HepG2 (cell line): ENCODE data around the gene NCBP1. TPM values are rescaled to one million over a fixed set of nuclear protein-coding genes. Genes with fewer than 3 reads are reported as not detected.

Source experiments
- ATAC-seq: fragments of 200-7000 bp; cut with Tn5 transposase; 3 replicates; pipeline ENCODE4 v1.9.1; 2020; ENCODE audit warnings: mild to moderate bottlenecking, moderate library complexity
- BruUV-seq: library from RNA; stranded (reverse); fragments of 400-500 nt; replicated peaks from 2 replicates; lab custom pipeline; 2021; lab: Mats Ljungman, UMichigan
- CTCF ChIA-PET: fragments of 300-600 bp; formaldehyde crosslinking; extraction: SDS; loops from one replicate; lab custom pipeline; 2021; ENCODE audit warnings: low total read pairs, inconsistent platforms, low intra/inter-chr PET ratio; lab: Yijun Ruan, JAX
- POLR2A ChIA-PET: fragments of 350-600 bp; sonication (Branson Sonifier 250); formaldehyde crosslinking; loops from one replicate; lab custom pipeline; 2020; ENCODE audit warnings: antibody characterized with exemption, inconsistent platforms; lab: Yijun Ruan, JAX
- DNase-seq: peaks from one replicate; pipeline ENCODE4 v3.0.0-alpha.2; 2015; ENCODE audit warnings: low spot score
- FAIRE-seq: peaks from 3 replicates; lab custom pipeline; 2011; peaks lifted over from hg19 to GRCh38; lab: Jason Lieb, UNC
- H2AFZ ChIP-seq: one replicate; pipeline ENCODE4 v1.6.1; 2011; ENCODE audit warnings: low read length, inconsistent platforms
- H3K27ac ChIP-seq: fragments of 300-600 bp; 3 replicates; pipeline ENCODE4 v1.8.0; 2011; ENCODE audit warnings: mixed run types, mild to moderate bottlenecking, mixed read lengths, low read length, inconsistent platforms; ENCODE audit not compliant: insufficient read depth; ENCODE audit errors: extremely low read length
- H3K27me3 ChIP-seq, 2 experiments: fragments of 200-600 bp in 1 of 2; 2 replicates in 1 of 2; 3 replicates in 1 of 2; pipeline versions ENCODE4 v1.6.0 to v1.8.0; 2011; ENCODE audit warnings: low read length in 2 of 2, mild to moderate bottlenecking in 2 of 2, moderate library complexity in 2 of 2, inconsistent platforms in 1 of 2; ENCODE audit not compliant: insufficient read depth in 2 of 2, control insufficient read depth in 1 of 2
- H3K36me3 ChIP-seq, 2 experiments: fragments of 200-600 bp in 1 of 2; replicated peaks in 1 of 2; 2 replicates in 1 of 2; 3 replicates in 1 of 2; pipeline versions ENCODE4 v1.5.1 to v1.8.0; 2011; ENCODE audit warnings: low read length in 2 of 2, inconsistent platforms in 1 of 2; ENCODE audit not compliant: insufficient read depth in 2 of 2, control insufficient read depth in 1 of 2
- H3K4me1 ChIP-seq: 2 replicates; pipeline ENCODE4 v1.5.1; 2012; ENCODE audit warnings: low read length, inconsistent platforms; ENCODE audit not compliant: insufficient read depth
- H3K4me2 ChIP-seq: 2 replicates; pipeline ENCODE4 v1.6.0; 2011; ENCODE audit warnings: low read depth, low read length, inconsistent platforms
- H3K4me3 ChIP-seq, 3 experiments: fragments of 200-600 bp in 1 of 3; sonication (generic), shearing (Covaris generic) in 1 of 3; replicated peaks in 1 of 3; 2 replicates each; pipeline ENCODE4 v1.5.1; 2011 to 2016; ENCODE audit warnings: low read length in 3 of 3, inconsistent platforms in 2 of 3, low read depth in 2 of 3, mild to moderate bottlenecking in 2 of 3, control low read depth in 1 of 3, mixed read lengths in 1 of 3; ENCODE audit not compliant: insufficient read depth in 1 of 3
- H3K79me2 ChIP-seq: one replicate; pipeline ENCODE4 v1.6.1; 2011; ENCODE audit warnings: low read length, inconsistent platforms; ENCODE audit not compliant: insufficient read depth
- H3K9ac ChIP-seq: 2 replicates; pipeline ENCODE4 v1.6.0; 2011; ENCODE audit warnings: mild to moderate bottlenecking, low read depth, low read length, inconsistent platforms; ENCODE audit not compliant: insufficient read depth
- H3K9me3 ChIP-seq: 2 replicates; pipeline ENCODE4 v1.5.1; 2012; ENCODE audit warnings: mild to moderate bottlenecking, low read length
- H4K20me1 ChIP-seq: 2 replicates; pipeline ENCODE4 v1.6.0; 2011; ENCODE audit warnings: inconsistent platforms, mild to moderate bottlenecking, low read length, moderate library complexity; ENCODE audit not compliant: insufficient read depth
- ETV5 ChIP-seq: IDR thresholded peaks from 2 replicates; pipeline ENCODE4 v1.6.1; 2018; ENCODE audit warnings: missing biosample characterization, missing genetic modification reagents, inconsistent platforms, borderline replicate concordance
- HOXA3 ChIP-seq: sonication (generic); formaldehyde crosslinking; IDR thresholded peaks from 2 replicates; pipeline ENCODE4 v1.5.0; 2020; ENCODE audit warnings: missing genetic modification reagents
- ZHX1 ChIP-seq: sonication (generic); formaldehyde crosslinking; IDR thresholded peaks from 2 replicates; pipeline ENCODE4 v1.8.1; 2022; ENCODE audit warnings: low read depth, mild to moderate bottlenecking, missing genetic modification reagents
- ZNF124 ChIP-seq: sonication (generic); formaldehyde crosslinking; IDR thresholded peaks from 2 replicates; pipeline ENCODE4 v1.4.0; 2020; ENCODE audit warnings: missing genetic modification reagents
- ZNF83 ChIP-seq: sonication (generic); formaldehyde crosslinking; IDR thresholded peaks from 2 replicates; pipeline ENCODE4 v1.4.0; 2020; ENCODE audit warnings: missing genetic modification reagents, mild to moderate bottlenecking, borderline replicate concordance
- WGBS: methylation state at CpG from one replicate; pipeline ENCODE4 v1.1.6; 2017; ENCODE audit warnings: low lambda C conversion rate; 5-methylcytosine and 5-hydroxymethylcytosine counted together
- in situ Hi-C: cut with HindIII; loops from 2 replicates; pipeline ENCODE4 v1.10.0; 2017; ENCODE audit warnings: low pct_unique_long_range_greater_than_20kb; ENCODE audit not compliant: extremely low pct_ligation_motif_present
- intact Hi-C: fragments of 100-400 bp; cut with micrococcal nuclease; formaldehyde crosslinking; loops from one replicate; pipeline ENCODE4 v1.10.0; 2022; ENCODE audit not compliant: unreplicated experiment
- polyA plus RNA-seq, 8 experiments: library from polyadenylated mRNA; depleted of rRNA in 3 of 8; stranded (reverse) in 7 of 8; unstranded in 1 of 8; fragments of >200 nt; fragmentation: Illumina TruSeq in 4 of 8; extraction: Trizol in 4 of 8; gene quantifications; 2 replicates each; pipeline versions ENCODE4 v1.2.1 to v1.2.3, GENCODE V29; 2011 to 2016; ENCODE audit warnings: low read depth in 4 of 8, missing spikeins in 1 of 8, mixed read lengths in 1 of 8; ENCODE audit not compliant: insufficient read depth in 1 of 8
- total RNA-seq, 5 experiments: library from RNA; depleted of rRNA; stranded (reverse); fragments of >200 nt; fragmentation: Illumina TruSeq; extraction: Trizol; gene quantifications; 2 replicates each; pipeline ENCODE4 v1.2.3, GENCODE V29; 2016; ENCODE audit warnings: low read depth in 1 of 5

The NCBP1 gene
- total and polyA plus RNA-seq, 2 of the 13 experiments (the other 11 are each of a cell fraction or from before 2014, with no cell fraction given), result 13.3 to 40.2 TPM

- TF ChIP-seq ETV5 (CRISPR knock-in tag) (no peak), ZNF124 (no peak), ZHX1 (CRISPR knock-in tag) (no peak), HOXA3 (CRISPR knock-in tag) (no peak)
Measured at GRCh38 chr9:97659771-97660170, 26.1 kb downstream of the NCBP1 start (continued).

GRCh38 chr9:97660340-97660739 lies 26.7 kb downstream of the NCBP1 start:
- no peak overlapping the region for H3K4me2 ChIP-seq
- intact Hi-C loops, result no loop called here
- H3K9ac ChIP-seq, result no peak overlapping the region
- 0 out of 2 replicates have a peak, but pooled peaks cover 6% of the 10 kb centered on the region for H3K4me1 ChIP-seq
- 95% methylated on average over 5 of the region's 5 CpGs for WGBS
- no peaks in the 10 kb centered on the region for H4K20me1 ChIP-seq
- BruUV-seq, result no TSS peak
- in situ Hi-C loops, result no loop called here
- H3K4me3 ChIP-seq, result no peak overlapping the region
- no peaks in the 10 kb centered on the region for H3K9me3 ChIP-seq
- no peak for TF ChIP-seq ZNF83 (CRISPR knock-in tag)
- H3K27ac ChIP-seq, result no peak overlapping the region
- H2AFZ ChIP-seq, result no peak overlapping the region
- no peak for FAIRE-seq
- ATAC-seq, result no peak
- ChIA-PET CTCF (no interaction called here), POLR2A (interaction anchor here (1.1 kb wide), 1 partner anchor 20 kb away, joined by 3 read pairs; no protein-coding TSS in a partner anchor)
- no peaks in the 10 kb centered on the region for H3K79me2 ChIP-seq
- no peaks in the 10 kb centered on the region for H3K27me3 ChIP-seq
- H3K36me3 ChIP-seq, result peaks cover 14 to 87% of the 10 kb centered on the region in 2 experiments
- DNase-seq, result no peak
